Measurements from ENCODE around the gene NEURL1B. TPM values are rescaled to one million over a fixed set of nuclear protein-coding genes. Genes with fewer than 3 reads are reported as not detected.

The NEURL1B gene
- total RNA-seq, 2 experiments from 2014 or later = 3.0 to 3.1 TPM

DNA sequence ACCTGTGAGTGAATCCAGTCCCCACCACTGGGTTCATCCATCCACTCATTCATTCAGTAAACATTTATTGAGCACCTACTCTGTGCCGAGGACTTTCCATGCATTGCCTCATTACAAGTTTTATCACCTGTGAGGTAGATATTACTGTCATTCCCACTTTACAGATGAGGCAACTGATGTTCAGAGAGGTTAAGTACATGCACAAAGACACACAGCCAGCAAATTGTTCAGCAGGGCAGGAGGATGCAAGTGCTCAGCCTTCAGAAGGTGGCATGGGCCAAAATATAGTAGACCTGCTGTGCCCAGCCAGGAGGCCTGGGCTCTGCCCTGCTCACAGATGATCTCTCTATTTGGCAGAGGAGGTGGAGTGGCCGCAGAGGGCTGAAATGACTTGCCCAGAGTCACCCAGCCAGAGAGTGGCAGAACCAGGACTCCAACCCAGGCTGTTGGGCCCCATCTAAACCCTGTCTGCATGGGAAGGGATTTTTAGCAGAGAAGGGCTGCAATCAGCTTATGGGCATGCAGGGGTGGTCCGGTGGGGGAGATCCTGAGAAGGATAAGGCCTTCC lies 7.6 kb upstream of the NEURL1B start:
- POLR2A ChIA-PET = no interaction called here
- no peak overlapping the region for H3K27ac Mint-ChIP-seq
- H3K36me3 Mint-ChIP-seq = no peaks in the 10 kb centered on the region
- DNase-seq = no peak
- ATAC-seq (ENCODE audit: low read depth) = no peak
- H3K27me3 Mint-ChIP-seq = peaks cover 14% of the 10 kb centered on the region
- no peaks in the 10 kb centered on the region for H3K9me3 Mint-ChIP-seq
- H3K4me1 Mint-ChIP-seq = peaks cover 3% of the 10 kb centered on the region
- no peak overlapping the region for H3K4me3 Mint-ChIP-seq

DNA sequence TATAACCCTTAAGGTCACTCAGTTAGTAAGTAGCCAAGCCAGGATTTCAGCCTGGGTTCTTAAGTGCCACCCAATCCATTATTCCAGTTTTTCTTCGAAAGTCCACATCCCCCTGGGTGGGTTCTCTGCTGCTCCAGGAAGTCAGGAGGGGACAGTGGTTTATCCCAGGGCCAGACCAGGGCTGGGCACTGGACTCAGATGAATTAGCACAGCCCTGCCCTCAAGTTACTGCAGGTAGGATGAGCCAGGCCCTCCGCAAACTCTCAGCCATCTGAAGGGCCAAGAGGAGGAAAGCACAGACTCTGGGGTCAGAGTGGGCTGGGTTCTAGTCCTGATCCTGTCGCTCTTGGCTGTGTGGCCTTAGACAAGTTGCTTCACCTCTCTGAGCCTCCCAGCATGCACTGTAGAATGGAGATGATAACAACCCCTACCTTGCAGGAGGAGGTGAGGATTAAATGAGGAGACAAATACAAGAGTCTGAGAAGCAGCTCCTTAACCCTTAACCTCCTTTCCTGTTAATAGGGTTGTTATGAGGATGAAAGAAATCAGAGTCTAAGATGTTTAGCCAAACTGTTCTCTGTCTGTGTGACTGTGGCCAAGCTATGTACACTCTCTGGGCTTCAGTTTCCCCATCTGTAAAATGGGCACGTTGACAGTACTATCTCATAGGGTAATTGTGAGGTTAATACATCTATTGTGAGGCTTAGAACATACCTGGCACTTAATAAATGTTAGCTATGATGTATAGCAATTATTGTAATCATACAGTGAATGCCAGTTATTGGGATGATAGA lies 6.8 kb upstream of the NEURL1B start:
- ATAC-seq (ENCODE audit: low read depth) (no peak), DNase-seq (no peak)
- POLR2A ChIA-PET = no interaction called here
- H3K9me3 Mint-ChIP-seq = no peaks in the 10 kb centered on the region
- H3K4me3 Mint-ChIP-seq = no peak overlapping the region
- no peak overlapping the region for H3K27ac Mint-ChIP-seq
- H3K36me3 Mint-ChIP-seq = no peaks in the 10 kb centered on the region
- peaks cover 5% of the 10 kb centered on the region for H3K4me1 Mint-ChIP-seq
- peaks cover 12% of the 10 kb centered on the region for H3K27me3 Mint-ChIP-seq

DNA sequence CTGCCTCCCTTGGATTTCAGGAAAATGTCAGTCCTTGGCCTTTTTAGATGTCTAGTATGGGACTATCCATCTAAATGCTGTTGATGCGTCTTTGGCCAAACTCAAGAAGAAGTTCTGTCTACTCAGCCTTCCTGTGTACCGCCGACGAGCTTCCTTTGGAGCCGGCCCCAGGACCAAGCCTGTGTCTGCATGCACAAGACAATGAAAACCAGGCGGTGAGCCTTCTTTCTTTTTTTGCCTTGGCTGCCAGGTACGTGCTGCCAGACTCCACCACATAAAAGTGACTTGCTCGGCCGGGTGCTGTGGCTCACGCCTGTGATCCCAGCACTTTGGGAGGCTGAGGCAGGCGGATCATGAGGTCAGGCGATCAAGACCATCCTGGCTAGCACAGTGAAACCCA lies 6.0 kb upstream of the NEURL1B start:
- DNase-seq = no peak
- POLR2A ChIA-PET = no interaction called here
- Mint-ChIP-seq H3K27ac (no peak overlapping the region), H3K4me3 (no peak overlapping the region), H3K4me1 (peaks cover 5% of the 10 kb centered on the region), H3K27me3 (peaks cover 19% of the 10 kb centered on the region), H3K36me3 (no peaks in the 10 kb centered on the region), H3K9me3 (no peaks in the 10 kb centered on the region)
- no peak for ATAC-seq (ENCODE audit: low read depth)

DNA sequence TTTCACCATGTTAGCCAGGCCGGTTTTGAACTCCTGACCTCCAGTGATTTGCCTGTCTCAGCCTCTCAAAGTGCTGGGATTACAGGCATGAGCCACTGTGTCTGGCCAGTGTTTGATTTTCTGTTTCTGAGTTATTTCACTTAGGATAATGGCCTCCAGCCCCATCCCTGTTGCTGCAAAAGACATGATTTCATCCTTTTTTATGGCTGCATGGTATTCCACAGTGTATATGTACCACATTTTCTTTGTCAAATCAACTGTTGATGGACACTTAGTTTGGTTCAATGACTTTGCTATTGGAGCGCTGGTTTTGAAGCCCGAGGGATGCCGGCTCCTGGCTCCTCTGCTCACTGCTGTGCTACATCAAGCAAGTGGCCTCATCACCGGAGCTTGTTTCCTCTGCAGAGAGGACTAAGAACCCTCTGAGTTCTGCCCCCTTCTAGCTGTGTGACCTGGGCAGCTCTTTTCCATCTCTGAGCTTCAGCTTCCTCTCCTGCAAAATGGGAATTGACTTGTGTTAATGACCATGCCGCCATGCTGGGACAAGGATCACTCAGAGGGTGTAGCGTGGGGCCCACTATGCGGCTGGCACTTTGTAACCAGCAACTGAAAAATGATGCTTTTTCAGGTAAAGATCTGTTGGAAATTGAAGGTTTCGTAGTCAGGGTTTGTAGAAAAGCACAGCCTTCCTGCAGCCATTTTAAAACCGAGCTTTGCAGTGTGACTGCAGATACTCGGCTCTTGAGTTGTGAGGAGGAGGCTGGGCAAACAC lies 4.6 kb upstream of the NEURL1B start:
- DNase-seq = no peak
- H3K9me3 Mint-ChIP-seq = no peaks in the 10 kb centered on the region
- ATAC-seq (ENCODE audit: low read depth) = no peak
- H3K27ac Mint-ChIP-seq = no peak overlapping the region
- peaks cover 1% of the 10 kb centered on the region for H3K36me3 Mint-ChIP-seq
- POLR2A ChIA-PET = no interaction called here
- peaks cover 22% of the 10 kb centered on the region for H3K27me3 Mint-ChIP-seq
- no peak overlapping the region for H3K4me3 Mint-ChIP-seq
- peaks cover 11% of the 10 kb centered on the region for H3K4me1 Mint-ChIP-seq

DNA sequence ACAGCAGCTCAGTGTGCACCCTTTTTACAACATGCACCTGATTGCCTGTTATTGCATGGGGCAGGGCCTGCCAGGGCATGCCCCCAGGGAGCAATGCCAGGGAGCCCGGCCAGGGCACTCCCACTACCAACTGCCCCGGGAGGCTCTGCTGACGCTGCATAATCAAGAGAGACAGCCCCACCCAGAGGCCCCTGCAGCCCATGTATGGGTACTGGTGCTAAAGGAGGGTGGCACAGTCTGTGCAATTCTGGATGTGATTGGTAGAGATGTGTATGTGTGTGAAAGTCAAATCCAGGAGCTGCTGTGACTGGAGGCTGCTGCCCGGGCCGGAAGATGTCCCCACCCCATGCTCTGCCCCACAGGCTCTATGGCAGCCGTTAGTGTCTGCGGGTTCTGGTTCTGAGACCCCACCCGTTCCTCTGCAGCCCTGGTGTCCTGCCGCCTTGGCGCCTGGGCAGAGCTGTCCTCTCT lies 3.9 kb upstream of the NEURL1B start:
- no peak overlapping the region for H3K27ac Mint-ChIP-seq
- H3K4me3 Mint-ChIP-seq = no peak overlapping the region
- DNase-seq (no peak), ATAC-seq (ENCODE audit: low read depth) (no peak)
- no peaks in the 10 kb centered on the region for H3K9me3 Mint-ChIP-seq
- H3K27me3 Mint-ChIP-seq = peaks cover 26% of the 10 kb centered on the region
- peaks cover 12% of the 10 kb centered on the region for H3K4me1 Mint-ChIP-seq
- peaks cover 1% of the 10 kb centered on the region for H3K36me3 Mint-ChIP-seq
- POLR2A ChIA-PET = no interaction called here

DNA sequence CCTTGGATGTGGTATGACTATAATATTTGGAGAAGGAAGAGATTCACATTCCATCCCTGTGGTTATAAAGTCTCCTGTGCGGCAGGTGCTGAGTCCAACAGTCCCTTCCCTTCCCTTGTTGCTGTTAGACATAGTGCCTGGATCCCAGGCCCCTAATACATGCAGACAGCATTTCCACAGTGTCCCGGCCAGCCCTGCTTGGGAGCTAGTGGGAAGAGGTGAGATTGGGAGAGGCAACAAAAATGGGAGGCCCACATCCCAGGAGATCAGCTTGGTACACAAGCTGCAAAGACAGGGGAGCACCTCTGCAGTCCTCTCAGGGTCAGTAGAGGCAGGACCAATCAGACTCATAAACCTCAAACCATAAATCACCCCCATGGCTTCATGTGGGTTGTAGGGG lies 3.3 kb upstream of the NEURL1B start:
- no peak for ATAC-seq (ENCODE audit: low read depth)
- H3K4me3 Mint-ChIP-seq = no peak overlapping the region
- H3K27me3 Mint-ChIP-seq = peaks cover 31% of the 10 kb centered on the region
- H3K27ac Mint-ChIP-seq = no peak overlapping the region
- H3K36me3 Mint-ChIP-seq = peaks cover 1% of the 10 kb centered on the region
- POLR2A ChIA-PET = no interaction called here
- peaks cover 13% of the 10 kb centered on the region for H3K4me1 Mint-ChIP-seq
- H3K9me3 Mint-ChIP-seq = no peaks in the 10 kb centered on the region
- no peak for DNase-seq

DNA sequence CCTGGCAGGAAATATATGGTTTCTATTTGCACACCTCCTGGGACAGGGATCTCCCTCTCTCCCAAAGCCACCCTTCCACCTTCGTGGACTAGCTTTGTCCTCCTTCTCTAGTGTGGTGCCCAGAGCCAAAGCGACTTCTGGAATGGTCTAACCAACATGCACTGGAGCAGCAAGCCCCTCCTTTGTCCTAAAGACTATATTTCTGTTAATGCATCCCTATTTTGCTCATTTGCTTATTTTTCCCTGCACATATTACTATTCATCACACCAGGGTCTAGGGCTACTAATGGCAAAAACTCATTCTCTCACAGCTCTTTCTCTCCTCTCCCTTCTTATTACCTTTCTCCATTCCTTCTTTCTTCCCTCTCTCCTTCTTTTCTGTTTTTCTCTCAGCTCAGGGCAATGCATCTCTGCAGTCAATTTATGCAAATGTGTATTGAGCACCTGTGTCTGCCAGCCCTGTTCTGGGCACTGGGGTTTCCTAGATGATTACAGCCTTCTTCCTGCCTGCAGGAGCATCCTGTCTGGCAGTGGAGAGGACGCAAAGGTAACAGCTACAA lies 2.8 kb upstream of the NEURL1B start:
- Mint-ChIP-seq H3K4me1 (peaks cover 13% of the 10 kb centered on the region), H3K36me3 (peaks cover 1% of the 10 kb centered on the region), H3K27ac (no peak overlapping the region), H3K9me3 (no peaks in the 10 kb centered on the region), H3K27me3 (peaks cover 36% of the 10 kb centered on the region), H3K4me3 (no peak overlapping the region)
- ATAC-seq (ENCODE audit: low read depth) = no peak
- no peak for DNase-seq
- POLR2A ChIA-PET = no interaction called here

DNA sequence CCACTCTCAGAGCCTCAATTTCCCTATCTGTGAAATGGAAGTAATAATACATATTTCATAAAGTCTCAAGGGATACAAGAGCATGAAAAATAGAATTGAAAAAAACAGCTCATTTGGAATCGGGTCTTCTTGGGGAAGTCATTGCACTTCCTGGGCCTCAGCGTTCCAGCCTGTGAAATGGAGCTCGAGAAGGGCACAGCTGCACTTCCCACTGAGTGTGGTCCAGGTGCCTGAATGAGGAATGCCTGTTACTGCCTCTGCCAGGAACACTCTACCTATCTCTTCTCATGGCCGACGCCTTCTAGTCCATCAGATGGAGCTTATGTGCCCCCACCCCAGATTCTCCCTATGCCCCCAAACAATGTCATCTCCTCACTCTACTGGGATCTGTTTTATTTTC lies 924 bp upstream of the NEURL1B start:
- H3K36me3 Mint-ChIP-seq = peaks cover 1% of the 10 kb centered on the region
- POLR2A ChIA-PET = no interaction called here
- H3K27me3 Mint-ChIP-seq = peaks cover 49% of the 10 kb centered on the region

DNA sequence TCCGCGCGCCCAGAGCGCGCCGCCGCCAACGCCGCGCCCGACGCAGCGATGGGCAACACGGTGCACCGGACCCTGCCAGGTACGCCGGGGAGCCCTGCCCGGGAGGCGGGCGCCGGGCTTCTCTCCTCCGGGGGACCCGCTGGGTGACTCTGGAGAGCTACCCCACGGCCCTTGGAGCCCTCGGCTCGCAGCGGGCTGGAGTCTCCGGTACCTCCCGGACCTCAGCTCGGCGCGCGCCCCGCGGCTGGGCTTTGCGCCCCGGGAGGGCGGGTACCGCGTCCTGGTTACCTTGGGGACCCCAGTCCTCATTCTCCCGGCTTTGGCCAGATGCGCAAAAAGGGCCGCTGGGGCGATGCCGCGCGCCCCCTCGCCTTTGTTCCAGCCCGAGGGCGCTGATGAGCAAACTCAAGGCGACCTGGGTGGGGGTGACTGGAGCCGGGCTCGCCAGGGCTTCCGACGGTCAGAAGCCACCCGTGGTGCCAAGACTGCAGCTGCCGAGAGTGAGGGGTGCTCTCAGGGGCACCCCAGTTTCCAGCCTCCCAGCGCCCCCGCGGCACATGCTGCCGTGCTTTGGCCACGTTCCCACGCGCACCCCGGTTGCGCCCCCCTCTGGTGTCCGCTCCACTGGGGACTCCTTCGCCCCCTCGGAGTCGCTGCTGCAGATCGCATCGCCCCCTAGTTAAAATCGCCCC lies 442 bp downstream of the NEURL1B start:
- H3K4me1 Mint-ChIP-seq = peaks cover 13% of the 10 kb centered on the region
- no peaks in the 10 kb centered on the region for H3K9me3 Mint-ChIP-seq
- peaks cover 1% of the 10 kb centered on the region for H3K36me3 Mint-ChIP-seq
- POLR2A ChIA-PET = interaction anchor here (0.9 kb wide), 1 partner anchor 47 kb away, joined by 3 read pairs; no protein-coding TSS in a partner anchor
- H3K4me3 Mint-ChIP-seq = peak overlapping the region; percentile 68
- no peak for ATAC-seq (ENCODE audit: low read depth)
- peaks cover 49% of the 10 kb centered on the region for H3K27me3 Mint-ChIP-seq
- peak; percentile 64 for DNase-seq
- no peak overlapping the region for H3K27ac Mint-ChIP-seq

More for the DNA sequence above, 924 bp upstream of the NEURL1B start:
- no peak for ATAC-seq (ENCODE audit: low read depth)
- Mint-ChIP-seq H3K27ac (no peak overlapping the region), H3K4me1 (peaks cover 13% of the 10 kb centered on the region), H3K9me3 (no peaks in the 10 kb centered on the region), H3K4me3 (peak overlapping the region; percentile 77)
- DNase-seq = no peak

DNA sequence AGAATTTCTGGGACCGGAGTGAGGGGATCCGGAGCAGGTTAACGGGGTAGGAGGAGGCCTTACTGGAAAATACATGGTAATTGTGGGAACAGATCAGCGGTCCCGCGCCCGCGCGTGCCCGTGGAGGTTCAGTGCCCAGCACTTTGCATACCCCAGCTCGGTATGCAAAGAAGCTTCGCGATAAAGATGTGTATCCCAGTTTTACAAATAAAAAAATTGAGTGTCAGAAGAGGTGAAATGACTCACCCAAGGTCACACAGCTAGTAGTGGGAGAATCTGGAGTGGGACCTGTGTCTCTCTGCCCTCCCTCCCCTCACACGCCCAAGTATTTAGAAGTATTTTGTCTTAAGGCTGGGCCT lies 967 bp downstream of the NEURL1B start:
- peak overlapping the region; percentile 68 for H3K4me3 Mint-ChIP-seq
- H3K27ac Mint-ChIP-seq = no peak overlapping the region
- H3K36me3 Mint-ChIP-seq = peaks cover 1% of the 10 kb centered on the region
- no peak for ATAC-seq (ENCODE audit: low read depth)
- no peaks in the 10 kb centered on the region for H3K9me3 Mint-ChIP-seq
- DNase-seq = no peak
- H3K4me1 Mint-ChIP-seq = peaks cover 13% of the 10 kb centered on the region
- POLR2A ChIA-PET = interaction anchor here (0.9 kb wide), 1 partner anchor 47 kb away, joined by 3 read pairs; no protein-coding TSS in a partner anchor
- peaks cover 49% of the 10 kb centered on the region for H3K27me3 Mint-ChIP-seq

DNA sequence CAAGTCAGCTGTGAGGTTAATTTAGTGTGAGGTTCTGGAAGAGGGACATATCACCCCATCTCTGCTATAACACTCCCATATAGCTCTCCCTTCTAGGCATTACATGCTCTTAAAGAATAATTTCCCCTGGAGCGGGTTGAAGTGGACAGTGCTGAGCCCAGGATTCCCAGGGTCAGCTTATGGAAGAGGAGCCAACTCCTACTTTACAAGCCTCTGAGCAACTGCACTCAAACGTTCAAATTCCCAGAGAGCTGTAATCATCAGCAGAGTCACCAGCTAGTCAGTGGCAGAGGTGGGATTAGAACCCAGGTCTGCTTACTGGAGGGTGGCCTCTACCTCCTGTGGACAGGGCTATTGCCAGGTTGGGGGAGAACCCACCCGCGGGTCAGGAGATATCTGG lies 1.4 kb downstream of the NEURL1B start:
- no peak overlapping the region for H3K4me3 Mint-ChIP-seq
- DNase-seq = no peak
- peaks cover 13% of the 10 kb centered on the region for H3K4me1 Mint-ChIP-seq
- H3K27me3 Mint-ChIP-seq = peaks cover 47% of the 10 kb centered on the region
- H3K27ac Mint-ChIP-seq = no peak overlapping the region
- POLR2A ChIA-PET = interaction anchor here (0.9 kb wide), 1 partner anchor 46 kb away, joined by 3 read pairs; no protein-coding TSS in a partner anchor
- peaks cover 1% of the 10 kb centered on the region for H3K36me3 Mint-ChIP-seq
- H3K9me3 Mint-ChIP-seq = no peaks in the 10 kb centered on the region
- no peak for ATAC-seq (ENCODE audit: low read depth)

DNA sequence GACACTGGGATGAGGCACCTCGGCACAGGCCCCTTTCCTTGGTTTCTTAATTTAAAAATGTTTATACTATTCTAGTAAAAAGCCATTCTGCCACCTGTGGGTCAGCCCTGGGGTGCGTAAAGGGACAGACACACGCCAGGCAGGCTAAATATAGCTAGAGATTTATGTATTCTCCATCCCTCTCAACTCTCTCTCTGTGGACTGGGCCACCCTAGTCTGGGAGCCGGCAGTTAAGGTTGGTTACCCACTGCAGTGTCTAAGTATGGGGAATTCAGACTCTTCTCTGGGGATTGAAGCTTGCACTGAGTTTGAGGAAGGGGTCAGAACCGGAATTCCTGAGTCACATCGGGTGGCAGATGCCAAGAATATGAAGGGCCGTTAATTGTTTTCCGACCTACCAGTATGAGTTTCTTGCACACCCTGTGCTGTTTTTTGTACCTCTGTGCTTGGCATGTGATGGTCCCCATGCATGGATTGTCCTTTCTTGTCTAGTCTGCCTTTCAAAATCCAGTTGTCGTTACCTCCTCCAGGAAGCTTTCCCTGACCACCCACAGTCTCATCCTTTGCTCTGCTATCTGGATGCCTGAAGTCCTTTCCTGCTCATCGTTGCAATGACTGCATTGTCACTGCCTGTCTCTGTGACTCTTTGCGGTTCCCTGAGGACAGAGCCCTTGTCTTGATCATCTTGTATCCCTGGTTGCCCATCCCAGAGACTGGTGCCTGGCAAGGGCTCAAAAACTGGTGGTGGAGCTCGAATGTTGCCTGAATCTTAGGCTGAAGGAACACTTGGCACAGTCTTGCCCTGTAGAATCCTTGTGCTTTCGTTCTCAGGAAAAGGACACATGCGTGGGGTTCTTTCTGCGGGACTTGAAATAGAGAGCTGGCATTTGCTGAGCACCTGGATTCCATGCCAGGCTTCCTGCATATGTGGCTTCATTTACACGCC lies 2.1 kb downstream of the NEURL1B start:
- ATAC-seq (ENCODE audit: low read depth) (no peak), DNase-seq (no peak)
- Mint-ChIP-seq H3K4me3 (no peak overlapping the region), H3K9me3 (no peaks in the 10 kb centered on the region), H3K27ac (no peak overlapping the region), H3K27me3 (peaks cover 43% of the 10 kb centered on the region), H3K4me1 (peaks cover 11% of the 10 kb centered on the region), H3K36me3 (peaks cover 1% of the 10 kb centered on the region)
- POLR2A ChIA-PET = no interaction called here
